Panc1 (cell line): ENCODE measurements around the gene TRIP4.

Experiments used
- CTCF ChIP-seq: fragments of 450-650 bp; IDR thresholded peaks from 2 replicates; pipeline ENCODE4 v1.5.1; 2017; ENCODE audit warnings: mild to moderate bottlenecking
- POLR2AphosphoS5 ChIP-seq: IDR thresholded peaks from 2 replicates; pipeline ENCODE4 v1.6.1; 2012; ENCODE audit warnings: mild to moderate bottlenecking, low read depth, low read length, moderate library complexity
- REST ChIP-seq, 2 experiments: IDR thresholded peaks; 2 replicates each; pipeline ENCODE4 v1.6.1; 2011 to 2012; ENCODE audit warnings: low read depth in 2 of 2, control low read depth in 1 of 2, low read length in 1 of 2, mild to moderate bottlenecking in 1 of 2, moderate library complexity in 1 of 2; ENCODE audit not compliant: insufficient read depth in 1 of 2
- SIN3A ChIP-seq: IDR thresholded peaks from 2 replicates; pipeline ENCODE4 v1.6.1; 2012; ENCODE audit warnings: low read depth, mild to moderate bottlenecking, low read length, moderate library complexity, borderline replicate concordance; ENCODE audit not compliant: insufficient read depth
- TCF7L2 ChIP-seq: IDR thresholded peaks from 2 replicates; pipeline ENCODE4 v1.6.1; 2011; ENCODE audit warnings: mild to moderate bottlenecking, low read depth, low read length, inconsistent platforms

- no peak for TF ChIP-seq CTCF
- TF ChIP-seq POLR2AphosphoS5 = no peak
- TF ChIP-seq REST (IDR thresholded peaks at IDR 0.05; ENCODE audit: insufficient read depth in 1 of 2, low read depth in 2 of 2, low read length in 1 of 2) = no peak
- TF ChIP-seq SIN3A = no peak
- no peak for TF ChIP-seq TCF7L2
Measured at GRCh38 chr15:64503197-64503596, 115.6 kb downstream of the TRIP4 start.
